ENCODE data around the gene SIGLEC14. TPM values are rescaled to one million over a fixed set of nuclear protein-coding genes. Genes with fewer than 3 reads are reported as not detected.
A peak's percentile ranks its signal among the peaks of the same experiment; 100 is the strongest.
"Not testable (repeated sequence)": the region's sequence is repeated elsewhere in the genome, so short reads cannot be mapped to it uniquely, and the experiment has no call there.

Gene SIGLEC14, protein sequence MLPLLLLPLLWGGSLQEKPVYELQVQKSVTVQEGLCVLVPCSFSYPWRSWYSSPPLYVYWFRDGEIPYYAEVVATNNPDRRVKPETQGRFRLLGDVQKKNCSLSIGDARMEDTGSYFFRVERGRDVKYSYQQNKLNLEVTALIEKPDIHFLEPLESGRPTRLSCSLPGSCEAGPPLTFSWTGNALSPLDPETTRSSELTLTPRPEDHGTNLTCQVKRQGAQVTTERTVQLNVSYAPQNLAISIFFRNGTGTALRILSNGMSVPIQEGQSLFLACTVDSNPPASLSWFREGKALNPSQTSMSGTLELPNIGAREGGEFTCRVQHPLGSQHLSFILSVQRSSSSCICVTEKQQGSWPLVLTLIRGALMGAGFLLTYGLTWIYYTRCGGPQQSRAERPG
- not detected for polyA plus RNA-seq (2012; ENCODE audit: insufficient read depth, insufficient read length, low read depth)

GRCh38 chr19:51646730-51647129 is at the start of gene SIGLEC14:
Gene SIGLEC14 (minus strand): TSS chr19:51646825. CDS start chr19:51646759, 66 bp downstream.
- not testable (repeated sequence) for DNase-seq; H3K36me3 ChIP-seq; H3K9me3 ChIP-seq; H3K4me1 ChIP-seq; H3K4me3 ChIP-seq (ENCODE audit: low read depth, low read length)
- peaks cover 47% of the 10 kb centered on the region for H3K27me3 ChIP-seq

GRCh38 chr19:51695702-51696315 is 49.2 kb upstream of the SIGLEC14 start:
- Histone ChIP-seq H3K36me3 (peaks cover 66% of the 10 kb centered on the region), H3K9me3 (no peaks in the 10 kb centered on the region), H3K27me3 (no peaks in the 10 kb centered on the region), H3K4me1 (no peaks in the 10 kb centered on the region), H3K4me3 (ENCODE audit: low read depth, low read length) (no peak overlapping the region)
- DNase-seq, result no peak
- no peak for TF ChIP-seq CTCF (IDR thresholded peaks at IDR 0.05; ENCODE audit: low read depth, low read length)

GRCh38 chr19:51695088-51695487 is 48.5 kb upstream of the SIGLEC14 start:
- Histone ChIP-seq H3K9me3 (no peaks in the 10 kb centered on the region), H3K4me1 (no peaks in the 10 kb centered on the region), H3K4me3 (ENCODE audit: low read depth, low read length) (no peak overlapping the region), H3K27me3 (no peaks in the 10 kb centered on the region), H3K36me3 (peaks cover 66% of the 10 kb centered on the region)
- no peak for TF ChIP-seq CTCF (IDR thresholded peaks at IDR 0.05; ENCODE audit: low read depth, low read length)
- DNase-seq, result no peak

GRCh38 chr19:51694318-51695085 is 47.9 kb upstream of the SIGLEC14 start:
- Histone ChIP-seq H3K27me3 (no peaks in the 10 kb centered on the region), H3K9me3 (no peaks in the 10 kb centered on the region), H3K4me1 (no peaks in the 10 kb centered on the region), H3K36me3 (peaks cover 64% of the 10 kb centered on the region), H3K4me3 (ENCODE audit: low read depth, low read length) (no peak overlapping the region)
- TF ChIP-seq CTCF (IDR thresholded peaks at IDR 0.05; ENCODE audit: low read depth, low read length), result no peak
- no peak for DNase-seq

DNA sequence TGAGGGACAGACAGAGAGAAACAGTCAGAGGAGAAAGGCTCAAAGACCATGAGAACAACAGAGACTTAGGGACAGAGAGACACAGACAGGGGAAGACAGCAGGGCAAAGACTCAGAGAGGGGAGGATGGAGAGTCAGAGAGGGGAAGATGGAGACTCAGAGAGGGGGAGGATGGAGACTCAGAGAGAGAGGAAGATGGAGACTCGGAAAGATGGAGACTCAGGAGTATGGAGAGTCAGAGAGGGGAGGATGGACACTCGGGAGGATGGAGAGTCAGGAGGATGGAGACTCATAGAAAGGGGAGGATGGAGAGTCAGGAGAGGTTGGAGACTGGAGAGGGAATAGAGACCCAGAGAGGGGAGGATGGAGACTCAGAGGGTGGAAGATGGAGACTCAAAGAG is 47.2 kb upstream of the SIGLEC14 start:
- Histone ChIP-seq H3K36me3 (peaks cover 57% of the 10 kb centered on the region), H3K9me3 (no peaks in the 10 kb centered on the region), H3K4me3 (ENCODE audit: low read depth, low read length) (no peak overlapping the region), H3K4me1 (no peaks in the 10 kb centered on the region), H3K27me3 (no peaks in the 10 kb centered on the region)
- no peak for TF ChIP-seq CTCF (IDR thresholded peaks at IDR 0.05; ENCODE audit: low read depth, low read length)
- DNase-seq, result no peak

- no peak for TF ChIP-seq CTCF (IDR thresholded peaks at IDR 0.05; ENCODE audit: low read depth, low read length)
- H3K4me3 ChIP-seq (ENCODE audit: low read depth, low read length), result peak within 1 kb of the TSS; percentile 83; the same call in 1 of the 2 replicates
- no peaks in the 10 kb centered on the region for H3K9me3 ChIP-seq
Observed at GRCh38 chr19:51693260-51693659, 46.6 kb upstream of the SIGLEC14 start, which contains the start of gene SPACA6. Gene SPACA6 (plus strand): TSS chr19:51693330. CDS start chr19:51693527, 197 bp downstream.

More at GRCh38 chr19:51693260-51693659, 46.6 kb upstream of the SIGLEC14 start, which contains the start of gene SPACA6:
- DNase-seq, result no peak
- peaks cover 53% of the 10 kb centered on the region for H3K36me3 ChIP-seq
- H3K4me1 ChIP-seq, result peaks cover 3% of the 10 kb centered on the region; the same call in 1 of the 2 replicates
- H3K27me3 ChIP-seq, result no peaks in the 10 kb centered on the region

Data from BE2C (cell line).